ENCODE measurements around the gene SLC22A12.

GRCh38 chr11:64566915-64567891 is 23.8 kb upstream of the SLC22A12 start:
- TF ChIP-seq CTCF (IDR thresholded peaks at IDR 0.05) (no peak), POLR2A (IDR thresholded peaks at IDR 0.05) (no peak)
